ENCODE data around the gene REEP5.

REEP5 gene

DNA sequence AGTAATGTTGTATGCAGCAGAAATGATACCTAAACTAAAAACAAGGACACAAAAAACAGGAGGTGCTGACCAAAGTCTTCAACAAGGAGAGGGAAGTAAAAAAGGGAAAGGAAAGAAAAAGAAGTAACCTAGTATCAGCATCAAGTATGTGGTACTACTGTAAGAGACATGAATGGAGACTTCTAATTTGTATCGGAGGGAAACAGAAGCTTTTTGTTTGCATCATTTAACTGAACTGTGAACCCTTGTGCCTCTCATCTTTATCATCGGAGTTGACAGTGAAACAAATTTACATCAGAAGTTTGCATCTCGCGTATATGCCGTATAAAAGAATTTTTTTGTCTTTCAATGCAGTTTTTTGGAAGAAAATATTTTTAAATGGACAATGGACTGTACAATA is 54.6 kb downstream of the REEP5 start:
- peaks cover 82% of the 10 kb centered on the region for H3K36me3 ChIP-seq (ENCODE audit: control insufficient read depth, low read length)
- no peak for TF ChIP-seq EZH2phosphoT487 (IDR thresholded peaks at IDR 0.05; ENCODE audit: borderline replicate concordance, low read length)
- TF ChIP-seq, protein P1, sequence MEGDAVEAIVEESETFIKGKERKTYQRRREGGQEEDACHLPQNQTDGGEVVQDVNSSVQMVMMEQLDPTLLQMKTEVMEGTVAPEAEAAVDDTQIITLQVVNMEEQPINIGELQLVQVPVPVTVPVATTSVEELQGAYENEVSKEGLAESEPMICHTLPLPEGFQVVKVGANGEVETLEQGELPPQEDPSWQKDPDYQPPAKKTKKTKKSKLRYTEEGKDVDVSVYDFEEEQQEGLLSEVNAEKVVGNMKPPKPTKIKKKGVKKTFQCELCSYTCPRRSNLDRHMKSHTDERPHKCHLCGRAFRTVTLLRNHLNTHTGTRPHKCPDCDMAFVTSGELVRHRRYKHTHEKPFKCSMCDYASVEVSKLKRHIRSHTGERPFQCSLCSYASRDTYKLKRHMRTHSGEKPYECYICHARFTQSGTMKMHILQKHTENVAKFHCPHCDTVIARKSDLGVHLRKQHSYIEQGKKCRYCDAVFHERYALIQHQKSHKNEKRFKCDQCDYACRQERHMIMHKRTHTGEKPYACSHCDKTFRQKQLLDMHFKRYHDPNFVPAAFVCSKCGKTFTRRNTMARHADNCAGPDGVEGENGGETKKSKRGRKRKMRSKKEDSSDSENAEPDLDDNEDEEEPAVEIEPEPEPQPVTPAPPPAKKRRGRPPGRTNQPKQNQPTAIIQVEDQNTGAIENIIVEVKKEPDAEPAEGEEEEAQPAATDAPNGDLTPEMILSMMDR (IDR thresholded peaks at IDR 0.05; ENCODE audit: low read depth, low read length, poor library complexity, severe bottlenecking): no peak
- H3K9me3 ChIP-seq (ENCODE audit: control insufficient read depth, insufficient read depth, low read length): no peaks in the 10 kb centered on the region
- no peaks in the 10 kb centered on the region for H3K27me3 ChIP-seq (ENCODE audit: control insufficient read depth, low read length)
- peaks cover 28% of the 10 kb centered on the region for H3K79me2 ChIP-seq (ENCODE audit: control insufficient read depth, low read length)
- H3K4me3 ChIP-seq (ENCODE audit: low read length): no peak overlapping the region
- H3K27ac ChIP-seq (ENCODE audit: low read depth, low read length): no peak overlapping the region
- H3F3A ChIP-seq (ENCODE audit: control insufficient read depth, insufficient read depth): no peaks in the 10 kb centered on the region
- peaks cover 13% of the 10 kb centered on the region for H3K4me1 ChIP-seq (ENCODE audit: control insufficient read depth, low read length)
- H4K20me1 ChIP-seq (ENCODE audit: control insufficient read depth, insufficient read depth, low read depth, low read length): no peaks in the 10 kb centered on the region; the same call in 1 of the 2 replicates
- no peak overlapping the region for H3K4me2 ChIP-seq (ENCODE audit: low read length)
- no peaks in the 10 kb centered on the region for H3K9me2 ChIP-seq (replicated peaks; ENCODE audit: control insufficient read depth, low read length)

DNA sequence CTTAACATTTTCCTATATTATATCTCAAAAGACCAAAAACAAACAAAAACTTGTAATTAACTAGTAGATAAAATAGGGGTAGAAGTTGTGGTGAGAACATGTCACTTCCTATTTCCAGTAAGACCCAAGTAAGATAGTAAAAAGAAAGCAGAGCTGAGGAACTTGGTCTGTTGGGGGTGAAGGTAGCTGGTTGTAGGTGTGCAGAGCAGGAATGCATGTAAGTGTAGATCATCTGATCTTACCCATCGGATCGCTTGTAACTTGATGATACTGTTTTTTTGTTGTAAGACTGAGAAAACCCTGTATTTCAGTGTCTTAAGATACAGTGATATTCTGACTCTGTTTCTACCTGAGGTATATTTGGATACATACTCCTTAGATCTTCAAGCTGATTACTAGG is 55.3 kb downstream of the REEP5 start:
- no peak overlapping the region for H3K4me3 ChIP-seq (ENCODE audit: low read length)
- no peaks in the 10 kb centered on the region for H3F3A ChIP-seq (ENCODE audit: control insufficient read depth, insufficient read depth)
- no peak overlapping the region for H3K4me2 ChIP-seq (ENCODE audit: low read length)
- no peak for TF ChIP-seq EZH2phosphoT487 (IDR thresholded peaks at IDR 0.05; ENCODE audit: borderline replicate concordance, low read length)
- TF ChIP-seq, protein P1 (IDR thresholded peaks at IDR 0.05; ENCODE audit: low read depth, low read length, poor library complexity, severe bottlenecking): no peak
- H3K36me3 ChIP-seq (ENCODE audit: control insufficient read depth, low read length): peaks cover 85% of the 10 kb centered on the region
- peaks cover 19% of the 10 kb centered on the region for H3K4me1 ChIP-seq (ENCODE audit: control insufficient read depth, low read length)
- peaks cover 35% of the 10 kb centered on the region for H3K79me2 ChIP-seq (ENCODE audit: control insufficient read depth, low read length)
- no peaks in the 10 kb centered on the region for H3K9me3 ChIP-seq (ENCODE audit: control insufficient read depth, insufficient read depth, low read length)
- H4K20me1 ChIP-seq (ENCODE audit: control insufficient read depth, insufficient read depth, low read depth, low read length): no peaks in the 10 kb centered on the region; the same call in 1 of the 2 replicates
- H3K9me2 ChIP-seq (replicated peaks; ENCODE audit: control insufficient read depth, low read length): no peaks in the 10 kb centered on the region
- H3K27me3 ChIP-seq (ENCODE audit: control insufficient read depth, low read length): no peaks in the 10 kb centered on the region
- H3K27ac ChIP-seq (ENCODE audit: low read depth, low read length): no peak overlapping the region

DNA sequence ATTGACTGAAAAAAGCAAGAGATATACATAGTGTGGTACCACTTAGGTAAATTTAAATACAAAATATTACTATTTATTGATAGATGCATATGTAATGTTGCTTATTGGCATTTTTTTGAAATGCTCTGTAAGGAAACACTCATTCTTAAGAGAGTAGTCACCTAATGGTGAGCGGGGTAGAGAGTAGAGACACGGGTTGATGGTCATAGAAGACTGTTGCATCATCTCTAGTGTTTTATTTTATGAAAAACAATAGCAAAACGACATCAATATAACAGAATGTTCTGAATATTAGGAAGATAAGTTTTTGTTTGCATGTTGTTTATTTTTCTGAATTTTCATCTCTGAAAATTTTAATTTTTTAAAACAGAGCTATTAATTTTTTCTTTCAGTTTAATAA is 56.9 kb downstream of the REEP5 start:
- Histone ChIP-seq H3K79me2 (ENCODE audit: control insufficient read depth, low read length) (peaks cover 47% of the 10 kb centered on the region), H3K36me3 (ENCODE audit: control insufficient read depth, low read length) (peaks cover 82% of the 10 kb centered on the region), H3K27ac (ENCODE audit: low read depth, low read length) (no peak overlapping the region), H3F3A (ENCODE audit: control insufficient read depth, insufficient read depth) (no peaks in the 10 kb centered on the region), H3K4me3 (ENCODE audit: low read length) (no peak overlapping the region), H3K4me1 (ENCODE audit: control insufficient read depth, low read length) (peaks cover 26% of the 10 kb centered on the region), H4K20me1 (ENCODE audit: control insufficient read depth, insufficient read depth, low read depth, low read length) (no peaks in the 10 kb centered on the region; the same call in 1 of the 2 replicates), H3K27me3 (ENCODE audit: control insufficient read depth, low read length) (no peaks in the 10 kb centered on the region), H3K9me3 (ENCODE audit: control insufficient read depth, insufficient read depth, low read length) (peaks cover 5% of the 10 kb centered on the region; the same call in 1 of the 2 replicates), H3K4me2 (ENCODE audit: low read length) (no peak overlapping the region), H3K9me2 (replicated peaks; ENCODE audit: control insufficient read depth, low read length) (no peaks in the 10 kb centered on the region)
- TF ChIP-seq, protein P1 (IDR thresholded peaks at IDR 0.05; ENCODE audit: low read depth, low read length, poor library complexity, severe bottlenecking): no peak
- no peak for TF ChIP-seq EZH2phosphoT487 (IDR thresholded peaks at IDR 0.05; ENCODE audit: borderline replicate concordance, low read length)
